NK-92 (cell line): ENCODE measurements around the gene SYNM.

Experiments
- DNase-seq: peaks from one replicate; lab custom pipeline; 2025; ENCODE audit not compliant: unreplicated experiment; lab: John Stamatoyannopoulos, UW

The SYNM gene

DNA sequence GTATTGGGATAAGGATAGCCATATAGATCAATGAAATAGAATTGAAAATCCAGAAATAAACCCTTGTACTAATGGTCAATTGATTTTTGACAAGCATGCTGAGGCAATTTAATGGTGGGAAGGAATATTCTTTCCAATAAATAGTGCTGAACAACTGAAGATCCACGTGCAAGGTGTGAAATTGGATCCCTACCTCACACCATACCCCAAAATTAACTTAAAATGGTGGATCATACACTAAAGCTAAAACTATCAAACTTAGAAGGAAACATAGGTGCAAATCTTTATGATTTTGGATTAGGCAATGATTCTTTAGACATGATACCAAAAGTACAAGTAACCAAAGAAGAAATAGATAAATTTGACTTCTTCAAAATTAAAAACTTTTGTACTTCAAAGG is 22.1 kb upstream of the SYNM start:
- DNase-seq, result no peak

DNA sequence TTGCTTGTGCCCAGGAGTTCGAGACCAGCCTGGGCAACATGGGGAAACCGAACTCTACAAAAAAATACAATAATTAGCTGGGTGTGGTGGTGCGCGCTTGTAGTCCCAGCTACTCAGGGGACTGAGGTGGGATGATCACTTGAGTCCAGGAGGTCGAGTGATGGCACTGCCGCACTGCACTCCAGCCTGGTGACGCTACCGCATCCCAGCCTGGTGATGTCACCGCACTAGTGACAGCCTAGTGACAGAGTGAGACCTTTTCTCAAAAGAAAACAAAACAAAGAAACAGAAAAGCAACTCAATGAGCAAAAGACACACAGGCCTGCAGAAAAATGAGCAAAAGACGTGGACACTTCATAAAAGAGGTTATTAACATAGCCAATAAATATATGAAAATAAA is 19.9 kb upstream of the SYNM start:
- no peak for DNase-seq

DNA sequence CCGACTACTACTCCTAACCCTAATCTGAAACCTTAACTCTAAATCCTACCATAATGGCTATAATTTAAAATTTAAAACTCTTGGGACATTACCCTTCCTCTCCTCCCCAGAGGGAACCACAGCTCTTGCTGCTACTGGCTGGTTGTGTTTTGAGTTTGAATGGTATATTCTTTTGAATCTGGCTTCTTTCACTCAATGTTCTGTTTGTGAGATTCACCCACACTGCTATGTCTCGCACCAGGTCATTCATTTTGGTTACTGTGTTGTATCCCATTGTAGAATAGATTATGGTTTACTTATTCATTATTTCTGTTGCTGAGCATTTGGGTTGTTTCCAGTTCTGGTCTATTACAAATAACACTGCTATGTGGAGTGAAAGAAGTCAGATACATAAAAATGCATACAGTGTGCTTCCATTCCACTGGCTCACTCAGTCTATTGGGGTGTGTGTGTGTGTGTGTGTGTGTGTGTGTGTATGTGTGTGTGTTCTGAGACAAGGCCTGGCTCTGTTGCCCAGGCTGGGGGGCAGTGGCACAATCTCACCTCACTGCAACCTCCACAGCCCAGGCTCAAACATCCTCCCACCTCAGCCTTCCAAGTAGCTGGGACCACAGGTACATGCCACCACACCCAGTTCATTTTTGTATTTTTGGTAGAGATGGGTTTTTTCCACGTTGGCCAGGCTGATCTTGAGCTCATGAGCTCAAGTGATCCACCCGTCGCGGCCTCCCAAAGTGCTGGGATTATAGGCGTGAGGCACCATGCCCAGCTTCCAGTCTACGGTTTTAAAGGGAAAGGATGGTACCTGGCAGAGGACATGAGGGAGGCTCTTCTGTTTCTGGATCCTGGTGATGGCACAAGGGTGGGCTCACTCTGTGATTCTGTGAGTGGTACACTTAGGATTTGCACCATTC is 19.2 kb upstream of the SYNM start:
- DNase-seq, result no peak

DNA sequence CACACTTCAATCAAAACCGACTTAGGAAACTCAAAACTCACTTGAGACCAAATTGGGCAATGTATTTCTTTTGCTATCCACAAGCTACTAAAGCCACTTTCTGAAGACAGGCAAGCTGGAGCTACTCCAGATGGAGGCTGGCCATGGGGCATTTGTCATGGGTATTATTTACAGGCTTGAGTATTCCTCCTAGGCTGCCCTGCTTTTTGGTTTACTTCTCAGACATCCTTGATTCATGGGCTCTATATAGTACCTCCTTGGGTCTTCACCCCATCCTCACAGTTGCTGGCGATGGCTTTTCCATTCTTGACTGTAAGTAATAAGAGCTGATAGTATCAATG is 18.6 kb upstream of the SYNM start:
- no peak for DNase-seq

DNA sequence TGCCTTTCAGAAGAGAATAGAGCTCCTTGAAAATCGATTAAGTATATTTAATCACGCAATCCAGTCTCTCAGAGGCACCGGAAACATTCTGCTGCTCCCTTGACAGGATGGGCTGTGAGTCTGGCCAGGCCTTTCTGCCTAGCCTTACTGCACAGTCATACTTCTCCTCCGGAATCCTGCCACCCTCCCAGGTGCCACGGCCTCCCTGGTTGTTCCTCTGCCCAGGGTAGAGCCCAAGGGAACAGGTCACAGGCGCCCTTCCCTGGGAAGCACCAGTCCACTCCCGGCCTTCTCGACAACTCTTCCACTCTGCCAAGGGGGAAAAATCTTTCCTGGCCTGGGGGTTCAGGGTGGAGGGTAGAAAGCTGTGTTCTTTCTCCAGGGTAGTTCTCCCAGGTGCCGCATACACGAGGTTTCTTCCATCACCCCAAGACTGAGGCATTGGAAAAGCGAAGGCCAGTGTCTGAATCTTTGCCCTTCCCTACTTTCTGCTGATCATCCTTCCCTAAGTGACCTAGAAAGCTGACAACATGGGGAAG is 17.4 kb upstream of the SYNM start:
- DNase-seq, result no peak

DNA sequence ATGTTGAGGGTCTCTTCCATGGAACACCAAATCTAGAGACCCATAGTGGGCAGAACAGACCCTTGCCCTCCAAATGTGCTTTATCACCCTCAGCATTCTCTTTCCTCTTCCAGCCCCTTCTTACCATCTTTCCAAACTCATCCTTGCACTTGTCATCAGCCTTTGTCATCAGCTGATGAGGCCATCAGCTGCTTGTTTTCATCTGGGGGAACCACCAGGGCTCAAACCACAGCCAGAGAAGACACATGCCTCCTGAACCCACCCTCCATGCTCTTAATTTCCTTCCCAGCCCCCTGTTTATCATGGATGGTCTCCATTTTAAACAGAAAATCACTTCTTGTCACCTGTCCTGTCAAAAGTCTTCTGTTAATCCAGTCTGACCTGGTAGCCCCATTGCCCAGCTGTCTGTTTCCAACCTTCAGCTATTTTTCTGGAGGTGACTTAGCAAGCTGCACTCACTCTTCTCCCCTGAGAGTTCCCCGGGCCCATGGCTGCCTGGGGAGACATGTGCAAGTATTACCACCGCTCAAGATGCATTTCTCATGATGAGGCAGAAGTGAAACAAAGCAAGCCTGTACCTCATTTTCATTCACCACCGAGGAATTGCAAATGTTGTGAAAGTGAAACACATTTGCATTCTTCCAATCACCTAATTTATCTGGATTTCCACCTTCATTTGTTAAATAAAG is 14.7 kb upstream of the SYNM start:
- no peak for DNase-seq

DNA sequence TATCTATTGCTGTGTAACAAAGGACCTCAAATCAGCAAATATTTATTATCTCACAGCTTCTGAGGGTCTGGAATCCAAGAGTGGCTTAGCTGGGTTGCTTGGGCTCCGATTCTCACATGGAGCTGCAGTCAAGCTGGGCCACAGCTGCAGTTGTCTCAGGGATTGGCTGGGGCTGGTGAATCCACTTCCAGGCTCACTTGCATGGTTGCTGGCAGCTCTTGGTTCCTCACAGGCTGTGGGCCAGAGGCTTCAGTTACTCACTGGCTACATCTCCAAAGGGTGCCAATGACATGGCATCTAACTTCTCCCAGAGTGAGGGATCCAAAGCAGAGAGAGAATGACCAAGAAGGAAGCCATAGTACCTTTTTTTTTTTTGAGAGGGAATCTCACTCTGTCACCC is 13.9 kb upstream of the SYNM start:
- DNase-seq, result no peak

DNA sequence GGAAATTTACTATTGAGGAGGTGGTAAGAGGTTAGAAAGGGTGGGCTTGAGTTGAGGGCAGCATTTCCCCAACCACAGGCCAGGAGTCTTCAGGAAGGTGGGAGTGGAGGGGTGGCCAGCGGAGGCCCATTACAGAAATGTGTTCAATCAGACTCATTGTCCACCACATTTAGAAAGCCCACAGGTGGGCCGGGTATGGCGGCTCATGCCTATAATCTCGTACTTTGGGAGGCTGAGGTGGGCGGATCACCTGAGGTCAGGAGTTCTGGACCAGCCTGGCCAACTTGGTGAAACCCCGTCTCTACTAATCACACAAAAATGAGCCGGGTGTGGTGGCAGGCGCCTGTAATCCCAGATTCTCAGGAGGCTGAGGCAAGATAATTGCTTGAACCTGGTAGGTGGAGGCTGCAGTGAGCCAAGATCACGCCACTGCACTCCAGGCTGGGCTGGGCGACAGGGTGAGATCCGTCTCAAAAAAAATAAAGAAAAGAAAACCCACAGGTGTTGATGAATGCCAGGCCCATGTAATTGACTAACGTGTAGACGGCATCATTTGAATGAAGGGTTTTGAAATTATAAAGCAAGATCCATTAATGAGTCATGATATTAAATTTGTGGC is 12.2 kb upstream of the SYNM start:
- DNase-seq, result no peak

DNA sequence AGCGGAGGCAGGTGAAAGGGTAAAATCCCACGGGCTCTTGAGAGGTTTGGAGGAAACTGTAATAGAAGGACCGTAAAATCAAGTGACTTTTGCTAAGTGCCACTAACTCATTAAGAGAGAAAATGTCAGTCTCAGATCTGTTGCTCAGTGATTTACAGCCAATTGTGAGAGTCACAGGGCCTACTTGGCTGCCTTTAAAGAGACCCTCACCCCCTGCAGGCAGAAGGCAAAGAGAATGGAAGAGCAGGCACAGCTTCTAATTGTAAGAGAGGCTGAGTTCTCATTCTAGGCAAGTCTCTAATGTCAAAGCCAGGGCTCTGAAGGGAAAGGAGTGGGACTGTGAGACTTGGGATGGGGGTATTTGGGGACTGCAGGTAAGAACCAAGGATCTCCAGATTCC is 9.3 kb upstream of the SYNM start:
- DNase-seq, result no peak

DNA sequence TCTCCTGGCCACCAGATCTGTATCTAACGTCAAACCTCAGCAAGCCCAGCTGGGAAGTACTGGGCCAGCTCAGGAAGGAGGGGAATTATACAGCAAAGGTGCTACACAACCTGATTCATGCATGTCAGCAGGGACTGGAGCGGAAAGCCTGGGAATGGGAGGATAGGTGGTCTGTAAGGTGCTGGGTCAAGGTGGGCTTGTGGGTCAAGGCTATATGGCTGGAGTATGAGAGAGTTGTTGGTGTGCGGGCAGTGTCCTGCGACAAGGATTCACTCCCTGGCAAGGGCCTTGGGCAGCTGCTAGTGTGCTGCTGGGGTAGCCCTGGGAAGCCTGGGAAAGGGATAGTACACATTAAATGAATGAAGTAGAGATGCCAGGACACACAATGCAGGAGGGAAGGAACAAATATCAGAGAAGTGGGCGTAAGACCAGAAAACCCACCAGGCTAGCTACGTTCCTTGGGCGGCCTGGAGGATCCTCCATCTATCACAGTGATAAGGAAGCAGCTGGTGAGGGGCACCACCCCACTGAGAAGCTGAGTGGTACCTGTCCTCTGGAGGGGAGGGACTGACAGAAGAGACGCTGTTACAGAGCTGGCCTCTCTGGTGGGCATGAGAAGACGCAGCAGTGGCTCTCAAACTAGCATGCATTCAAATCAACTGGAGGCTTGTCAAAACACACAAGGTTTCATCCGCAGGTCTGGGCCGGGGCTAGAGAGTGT is 8.5 kb upstream of the SYNM start:
- DNase-seq, result no peak

DNA sequence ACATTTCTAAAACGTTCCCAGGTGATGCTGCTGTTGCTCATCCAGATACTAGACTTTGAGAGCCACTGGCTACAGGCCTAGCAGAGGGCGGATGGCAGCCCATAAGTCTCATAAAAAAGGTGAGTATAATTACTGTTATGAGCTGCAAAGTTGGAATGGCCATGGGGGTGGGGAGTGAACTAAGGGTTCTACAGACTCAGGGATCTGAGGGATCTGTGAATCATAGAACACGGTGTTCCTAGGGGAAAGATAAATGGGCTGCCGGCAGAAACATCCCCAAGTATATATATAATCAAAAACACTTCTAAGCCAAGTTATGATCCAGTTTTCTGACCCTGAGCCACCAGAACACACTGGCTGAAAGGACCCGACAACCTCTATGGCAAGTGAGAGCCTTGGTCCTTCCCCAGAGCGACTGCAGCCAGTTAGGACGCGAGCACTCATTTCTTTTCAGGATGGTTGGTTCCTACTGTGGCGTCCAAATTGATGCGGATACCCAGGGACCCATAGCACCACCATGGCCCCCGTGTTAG is 7.9 kb upstream of the SYNM start:
- DNase-seq, result no peak

DNA sequence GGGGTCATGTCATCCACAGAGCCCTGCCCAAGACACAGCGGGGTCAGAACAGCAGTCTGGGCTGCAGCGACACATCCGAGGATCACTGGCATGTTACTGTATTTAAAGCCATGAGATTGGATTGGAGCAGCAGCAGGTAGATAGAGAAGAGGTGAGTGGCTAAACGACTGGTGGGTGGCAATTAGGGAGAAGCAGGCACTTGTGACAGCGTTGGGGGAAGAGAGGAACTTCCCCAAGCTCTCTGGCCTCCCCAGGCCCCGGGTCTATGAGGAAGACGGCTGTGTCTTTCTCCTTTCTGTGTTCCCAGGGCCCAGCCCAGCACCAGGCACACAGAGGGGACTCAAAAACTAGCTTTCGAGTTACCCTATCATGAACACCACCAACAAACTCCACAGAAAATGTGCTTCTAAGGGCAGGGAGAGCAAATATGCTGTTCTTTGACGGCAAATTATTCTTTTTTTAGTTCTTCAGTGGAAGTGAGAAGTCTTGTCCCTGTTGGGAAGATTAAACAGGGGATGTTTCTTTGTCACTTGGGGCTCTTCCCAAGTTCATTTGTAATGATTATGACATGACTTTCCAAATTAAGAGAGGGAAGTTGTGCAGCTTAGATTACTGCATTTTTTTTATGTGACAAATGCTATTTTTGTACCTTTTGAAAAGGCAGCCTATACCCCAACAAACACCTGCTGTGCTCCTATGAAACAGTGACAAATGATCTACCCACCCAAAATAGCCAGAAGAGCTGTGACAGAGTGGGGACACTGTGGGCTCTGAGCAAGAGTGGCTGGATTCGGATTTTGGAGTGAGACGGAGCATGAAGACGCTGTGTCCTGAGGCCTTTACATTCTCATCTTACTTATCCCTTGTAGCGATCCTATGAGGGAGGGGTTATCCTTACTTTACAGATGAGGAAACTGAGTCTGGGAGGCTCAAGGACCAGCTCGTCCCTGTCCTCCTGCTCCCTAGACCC is 7.2 kb upstream of the SYNM start:
- DNase-seq, result no peak

DNA sequence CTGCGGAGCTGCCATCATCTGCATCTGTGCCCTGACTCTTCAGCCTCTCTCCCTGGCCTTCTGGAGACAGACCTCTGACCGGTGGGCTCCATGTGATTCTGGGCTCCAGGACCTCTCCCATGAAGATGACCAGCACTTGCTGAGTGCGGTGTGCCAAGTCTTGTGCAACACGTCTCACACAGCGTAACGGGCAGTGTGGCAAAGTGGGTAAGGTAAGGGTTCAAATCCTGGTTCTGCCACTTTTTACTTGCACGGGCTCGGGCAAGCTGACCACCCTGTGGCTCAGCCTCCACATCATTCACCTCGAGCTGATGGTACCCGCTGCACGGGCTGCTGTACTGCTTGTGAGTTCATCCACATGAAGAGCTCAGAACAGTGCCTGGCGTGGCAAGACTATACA is 6.5 kb upstream of the SYNM start:
- no peak for DNase-seq

DNA sequence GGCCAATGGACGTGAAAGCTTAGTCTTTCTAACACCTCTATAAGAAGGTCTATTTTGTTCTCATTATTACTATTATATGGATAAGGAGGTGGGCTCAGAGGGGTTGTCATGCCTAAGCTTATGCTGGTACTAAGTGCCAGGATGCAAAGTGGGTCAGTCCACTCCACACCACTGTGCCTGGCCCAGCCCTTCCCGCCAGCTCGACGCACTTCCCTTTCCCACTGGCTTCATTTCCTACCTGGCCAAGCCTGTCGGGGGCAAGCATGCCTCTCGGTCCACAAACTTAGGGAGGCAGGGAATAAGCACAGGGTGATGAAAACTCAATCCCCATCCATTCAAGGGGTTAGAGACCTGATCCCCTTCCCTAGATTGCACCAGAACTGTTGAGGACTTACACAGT is 5.9 kb upstream of the SYNM start:
- no peak for DNase-seq

DNA sequence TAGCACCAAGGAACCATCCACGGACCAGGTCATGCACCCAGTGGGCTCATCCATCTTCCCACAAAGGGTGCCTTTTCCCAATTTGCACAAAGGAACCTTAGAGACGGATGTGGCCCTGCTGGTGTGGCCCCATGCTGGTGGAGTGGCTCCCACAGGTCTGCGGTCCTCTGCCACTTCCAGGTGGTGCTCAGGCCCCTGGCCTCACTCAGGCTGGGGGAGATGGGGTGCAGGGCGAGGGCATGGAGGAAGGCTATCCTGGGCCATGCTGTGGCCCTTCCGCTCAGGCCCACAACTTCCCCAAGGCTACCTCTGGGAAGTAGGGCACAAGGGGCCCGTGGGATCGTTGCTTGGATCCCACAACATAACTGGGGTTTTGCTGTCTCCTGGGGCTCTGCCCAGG is 5.2 kb upstream of the SYNM start:
- DNase-seq, result no peak

DNA sequence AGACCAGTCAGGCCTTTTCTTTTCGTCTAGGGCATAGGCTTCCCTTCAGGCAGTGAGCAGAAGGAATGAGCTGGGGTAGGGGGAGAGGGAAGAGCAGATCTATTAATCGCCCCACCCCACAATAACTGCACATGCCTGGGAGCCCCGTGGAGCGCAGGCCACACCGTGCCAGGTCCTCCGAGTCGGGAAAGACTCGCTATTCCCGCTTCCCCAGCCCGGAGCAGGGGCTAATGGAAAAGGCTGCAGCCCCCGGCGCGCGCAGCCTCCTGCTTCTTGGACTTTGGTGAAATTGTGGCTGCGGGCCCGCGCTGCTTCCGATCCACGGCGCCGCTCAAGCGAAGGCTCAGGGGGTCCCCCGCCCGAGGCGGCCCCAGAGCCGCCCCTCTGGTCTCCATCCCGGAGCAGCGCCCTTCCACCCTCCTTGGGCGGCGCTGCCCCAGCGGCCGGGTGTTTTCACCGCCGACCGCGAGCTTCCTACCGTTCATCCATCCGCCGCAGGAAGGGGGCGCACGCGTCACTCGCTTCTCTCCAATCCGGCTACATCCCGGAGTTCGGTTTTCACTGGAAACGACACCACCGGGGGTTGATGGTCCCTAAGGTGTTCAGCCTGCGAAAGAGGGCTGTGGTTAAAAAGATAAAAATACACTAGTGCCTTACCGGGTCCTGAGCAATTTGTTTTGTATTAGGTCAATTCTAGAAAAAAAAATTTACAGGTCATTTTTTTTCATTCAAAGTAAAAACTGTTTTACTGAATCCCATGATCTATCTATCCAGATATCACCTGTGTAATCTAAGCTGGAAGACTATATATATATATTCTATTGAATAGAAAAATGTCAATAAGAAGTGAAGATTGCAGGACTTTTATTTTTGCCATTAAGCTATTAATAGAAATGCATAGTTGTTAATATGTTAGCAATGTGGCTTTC is 4.4 kb upstream of the SYNM start:
- no peak for DNase-seq

DNA sequence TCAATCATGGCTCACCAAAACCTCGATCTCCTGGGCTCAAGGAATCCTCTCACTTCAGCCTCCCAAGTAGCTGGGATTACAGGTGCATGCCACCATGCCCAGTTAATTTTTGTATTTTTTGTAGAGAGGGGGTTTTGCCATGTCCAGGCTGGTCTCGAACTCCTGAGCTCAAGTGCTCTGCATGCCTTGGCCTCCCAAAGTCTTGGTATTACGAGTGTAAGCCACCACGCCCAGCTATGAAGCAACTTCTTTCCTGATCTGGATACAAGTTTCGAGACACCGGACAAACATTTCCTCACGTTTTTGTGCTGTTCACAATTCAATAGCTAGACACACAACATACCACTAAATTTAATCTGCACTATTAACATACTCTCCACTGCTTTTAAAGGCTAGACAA is 3.4 kb upstream of the SYNM start:
- no peak for DNase-seq

DNA sequence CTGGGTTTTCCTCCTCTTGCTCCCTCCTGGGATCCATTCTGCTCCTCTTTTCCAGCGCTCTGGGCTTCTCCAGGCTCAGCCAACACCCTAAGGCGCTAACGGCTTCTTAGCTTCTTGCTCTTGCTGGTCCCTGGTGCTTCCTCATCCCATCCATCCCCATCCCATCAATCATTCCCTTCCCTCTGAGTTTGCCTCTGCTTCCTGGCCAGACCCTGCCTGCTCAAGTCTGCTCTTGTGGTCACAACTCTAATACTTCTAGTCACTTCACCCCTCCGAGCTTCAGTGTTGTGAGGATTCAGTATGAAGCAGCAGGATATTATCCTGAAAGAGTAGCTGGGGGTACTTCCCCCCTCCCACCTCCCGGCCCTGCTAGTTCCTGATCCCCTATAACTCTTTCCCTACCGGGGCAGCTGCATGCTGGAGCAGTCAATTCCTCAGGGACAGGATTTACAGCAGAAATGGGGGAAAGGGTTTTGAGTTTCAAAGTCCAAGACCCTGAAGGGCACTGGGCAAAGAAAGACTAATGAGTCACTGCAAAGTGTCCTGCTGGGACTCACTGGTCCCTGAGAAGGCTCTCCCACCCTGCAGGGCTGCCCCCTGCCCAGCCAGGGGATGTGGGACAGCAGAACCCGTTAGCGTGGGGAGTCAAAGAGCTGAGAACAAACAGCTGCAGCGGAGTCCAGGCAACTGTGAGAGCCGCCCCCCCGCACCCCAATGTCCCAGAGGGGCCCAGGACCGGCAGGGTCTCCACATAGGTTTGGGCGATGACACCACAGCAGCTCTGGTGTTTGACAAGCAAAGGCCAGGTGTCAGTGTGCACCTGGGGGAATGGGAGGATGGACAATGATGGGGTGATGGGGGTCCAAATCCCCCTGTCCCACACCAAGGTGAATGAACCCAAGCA is 2.3 kb upstream of the SYNM start:
- no peak for DNase-seq
